ENCODE results near the gene AQR. TPM values are rescaled to one million over a fixed set of nuclear protein-coding genes. Genes with fewer than 3 reads are reported as not detected.

The AQR gene
- total and polyA plus RNA-seq, 11 donors = 5.3 to 16.0 (median 12.0) TPM

- no peaks in the 10 kb centered on the region for H3K9me3 ChIP-seq
- DNase-seq (no peak), ATAC-seq (no peak)
- TF ChIP-seq CTCF (IDR thresholded peaks at IDR 0.05) = no peak
- no peak for TF ChIP-seq POLR2A (IDR thresholded peaks at IDR 0.05)
- no peak overlapping the region for H3K4me3 ChIP-seq
- no peaks in the 10 kb centered on the region for H3K27me3 ChIP-seq
- no peaks in the 10 kb centered on the region for H3K4me1 ChIP-seq
- intact Hi-C loops (cut with DNase I) = no loop called here
- H3K36me3 ChIP-seq = peaks cover 0 to 92% (median 76%) of the 10 kb centered on the region in 9 donors
- H3K27ac ChIP-seq = no peak overlapping the region
- WGBS, 4 donors = 72 to 85% (median 73%) methylated on average over 4 of the region's 4 CpGs
Measured at GRCh38 chr15:34879107-34879506, 90.4 kb downstream of the AQR start.

- H3K36me3 ChIP-seq = peaks cover 0 to 92% (median 74%) of the 10 kb centered on the region in 9 donors
- no peaks in the 10 kb centered on the region for H3K9me3 ChIP-seq
- H3K4me3 ChIP-seq = no peak overlapping the region
- H3K4me1 ChIP-seq = no peaks in the 10 kb centered on the region
- ATAC-seq (no peak), DNase-seq (no peak)
- no peak overlapping the region for H3K27ac ChIP-seq
- intact Hi-C loops (cut with DNase I) = loop anchor here in 1 of 10 donors (2.0 kb wide), 1 partner anchor 20 kb away; no protein-coding TSS in a partner anchor
- no peaks in the 10 kb centered on the region for H3K27me3 ChIP-seq
- TF ChIP-seq CTCF (IDR thresholded peaks at IDR 0.05) (no peak), POLR2A (IDR thresholded peaks at IDR 0.05) (no peak)
Measured at GRCh38 chr15:34876640-34877039, 92.9 kb downstream of the AQR start.

DNA sequence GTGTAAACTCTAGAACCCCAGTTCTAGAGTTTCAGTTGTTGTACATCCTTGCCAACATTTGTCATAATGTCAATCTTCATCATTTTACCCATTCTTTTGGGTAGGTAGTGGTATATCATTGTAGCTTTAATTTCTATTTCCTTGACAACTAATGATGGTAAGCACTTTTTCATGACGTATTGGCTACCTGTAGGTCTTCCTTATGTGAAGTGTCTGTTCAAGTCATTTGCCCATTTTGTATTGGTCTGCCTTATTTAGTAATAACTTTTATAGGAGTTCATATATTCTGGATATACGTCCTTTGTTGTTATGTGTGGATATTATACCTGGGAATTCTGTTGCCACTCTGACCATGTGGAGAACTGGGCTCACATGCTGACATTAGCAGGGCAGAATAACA lies 100.4 kb downstream of the AQR start:
- DNase-seq (no peak), ATAC-seq (no peak)
- WGBS, 4 donors = 96 to 99% (median 97%) methylated on average over 2 of the region's 2 CpGs
- Histone ChIP-seq H3K27ac (no peak overlapping the region), H3K36me3 (peaks cover 0 to 94% (median 81%) of the 10 kb centered on the region in 9 donors), H3K4me3 (no peak overlapping the region), H3K27me3 (no peaks in the 10 kb centered on the region), H3K9me3 (peaks cover 0 to 14% (median 0%) of the 10 kb centered on the region in 12 donors), H3K4me1 (no peaks in the 10 kb centered on the region)
- TF ChIP-seq CTCF (IDR thresholded peaks at IDR 0.05) (no peak), POLR2A (IDR thresholded peaks at IDR 0.05) (no peak)
- intact Hi-C loops (cut with DNase I) = no loop called here

GRCh38 chr15:34865531-34865930 lies 104.0 kb downstream of the AQR start:
- H3K4me1 ChIP-seq = no peaks in the 10 kb centered on the region
- H3K27ac ChIP-seq = no peak overlapping the region
- peaks cover 0 to 14% (median 0%) of the 10 kb centered on the region in 12 donors for H3K9me3 ChIP-seq
- TF ChIP-seq CTCF (IDR thresholded peaks at IDR 0.05) (no peak), POLR2A (IDR thresholded peaks at IDR 0.05) (no peak)
- ATAC-seq (no peak), DNase-seq (no peak)
- intact Hi-C loops (cut with DNase I) = no loop called here
- WGBS, 4 donors = 96 to 100% (median 98%) methylated on average over 1 of the region's 1 CpG
- peaks cover 0 to 94% (median 85%) of the 10 kb centered on the region in 9 donors for H3K36me3 ChIP-seq
- no peak overlapping the region for H3K4me3 ChIP-seq
- no peaks in the 10 kb centered on the region for H3K27me3 ChIP-seq

Data from heart left ventricle (tissue), 16 donors.